Activated CD8-positive, alpha-beta memory T cell treated with anti-CD3 and anti-CD28 coated beads, Interleukin-2, amount 10 ng/mL, durations not matched to agents 7 days and 5 days (primary cell): ENCODE results near the gene NFE2L1. TPM values are rescaled to one million over a fixed set of nuclear protein-coding genes. Genes with fewer than 3 reads are reported as not detected.
"Not testable (repeated sequence)": the region's sequence is repeated elsewhere in the genome, so short reads cannot be mapped to it uniquely, and the experiment has no call there.

Experiments
- ATAC-seq: fragments of 150-1000 bp; cut with Tn5 transposase; one replicate; pipeline ENCODE4 v1.10.0; 2021; ENCODE audit warnings: moderate library complexity
- CTCF ChIA-PET: fragments of 350-600 bp; sonication (Branson Sonifier 250); formaldehyde crosslinking; loops from one replicate; lab custom pipeline; 2021; ENCODE audit warnings: antibody characterized with exemption; lab: Charles Lee
- DNase-seq: peaks from one replicate; pipeline ENCODE4 v3.0.0-alpha.2; 2020
- H3K27ac Mint-ChIP-seq: one replicate; pipeline ENCODE4 v1.8.0; 2021; ENCODE audit warnings: mild to moderate bottlenecking, mixed read lengths
- H3K27me3 Mint-ChIP-seq: one replicate; pipeline ENCODE4 v1.8.0; 2021; ENCODE audit warnings: mixed read lengths
- H3K36me3 Mint-ChIP-seq: one replicate; pipeline ENCODE4 v1.8.0; 2021; ENCODE audit warnings: mild to moderate bottlenecking, mixed read lengths
- H3K4me1 Mint-ChIP-seq: one replicate; pipeline ENCODE4 v1.8.0; 2021; ENCODE audit warnings: mixed read lengths
- H3K4me3 Mint-ChIP-seq: one replicate; pipeline ENCODE4 v1.8.0; 2021; ENCODE audit warnings: mild to moderate bottlenecking, moderate library complexity, mixed read lengths
- H3K9me3 Mint-ChIP-seq: one replicate; pipeline ENCODE4 v1.8.0; 2022; ENCODE audit warnings: low read depth, mixed read lengths
- total RNA-seq, 2 experiments: library from RNA; stranded (reverse); gene quantifications; one replicate each; pipeline ENCODE4 v1.2.3, GENCODE V29; 2021

NFE2L1 gene, protein sequence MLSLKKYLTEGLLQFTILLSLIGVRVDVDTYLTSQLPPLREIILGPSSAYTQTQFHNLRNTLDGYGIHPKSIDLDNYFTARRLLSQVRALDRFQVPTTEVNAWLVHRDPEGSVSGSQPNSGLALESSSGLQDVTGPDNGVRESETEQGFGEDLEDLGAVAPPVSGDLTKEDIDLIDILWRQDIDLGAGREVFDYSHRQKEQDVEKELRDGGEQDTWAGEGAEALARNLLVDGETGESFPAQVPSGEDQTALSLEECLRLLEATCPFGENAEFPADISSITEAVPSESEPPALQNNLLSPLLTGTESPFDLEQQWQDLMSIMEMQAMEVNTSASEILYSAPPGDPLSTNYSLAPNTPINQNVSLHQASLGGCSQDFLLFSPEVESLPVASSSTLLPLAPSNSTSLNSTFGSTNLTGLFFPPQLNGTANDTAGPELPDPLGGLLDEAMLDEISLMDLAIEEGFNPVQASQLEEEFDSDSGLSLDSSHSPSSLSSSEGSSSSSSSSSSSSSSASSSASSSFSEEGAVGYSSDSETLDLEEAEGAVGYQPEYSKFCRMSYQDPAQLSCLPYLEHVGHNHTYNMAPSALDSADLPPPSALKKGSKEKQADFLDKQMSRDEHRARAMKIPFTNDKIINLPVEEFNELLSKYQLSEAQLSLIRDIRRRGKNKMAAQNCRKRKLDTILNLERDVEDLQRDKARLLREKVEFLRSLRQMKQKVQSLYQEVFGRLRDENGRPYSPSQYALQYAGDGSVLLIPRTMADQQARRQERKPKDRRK
- total RNA-seq: 10 to 100 TPM; 56.1 to 80.8 TPM

GRCh38 chr17:48047741-48048383 is at the start of gene NFE2L1:
Gene NFE2L1 (plus strand): TSS chr17:48048359. CDS start chr17:48051119, 2,760 bp downstream.
- Mint-ChIP-seq H3K27me3 (no peaks in the 10 kb centered on the region), H3K27ac (peak within 1 kb of the TSS; percentile 96), H3K9me3 (no peaks in the 10 kb centered on the region), H3K4me1 (peaks cover 60% of the 10 kb centered on the region), H3K4me3 (peak within 1 kb of the TSS; percentile 98), H3K36me3 (peaks cover 26% of the 10 kb centered on the region)
- DNase-seq (peak; percentile 100), ATAC-seq (peak; percentile 95)
- CTCF ChIA-PET: interaction anchor here (0.8 to 10.7 kb wide), 19 partner anchors 10 to 101 kb away, joined by 3 to 99 read pairs (median 7); partner anchors contain the start of genes CBX1, CDK5RAP3 and COPZ2

- no peaks in the 10 kb centered on the region for H3K36me3 Mint-ChIP-seq
- H3K9me3 Mint-ChIP-seq: no peaks in the 10 kb centered on the region
- H3K4me3 Mint-ChIP-seq: no peak overlapping the region
- ATAC-seq: peak; percentile 43
- CTCF ChIA-PET: interaction anchor here (0.8 to 3.2 kb wide), 10 partner anchors 10 to 80 kb away, joined by 3 to 17 read pairs (median 3); partner anchors contain the start of gene CDK5RAP3
- H3K27ac Mint-ChIP-seq: no peak overlapping the region
- H3K27me3 Mint-ChIP-seq: peaks cover 15% of the 10 kb centered on the region
- peaks cover 20% of the 10 kb centered on the region for H3K4me1 Mint-ChIP-seq
- no peak for DNase-seq
Observed at GRCh38 chr17:47999582-47999981, 48.6 kb upstream of the NFE2L1 start.

DNA sequence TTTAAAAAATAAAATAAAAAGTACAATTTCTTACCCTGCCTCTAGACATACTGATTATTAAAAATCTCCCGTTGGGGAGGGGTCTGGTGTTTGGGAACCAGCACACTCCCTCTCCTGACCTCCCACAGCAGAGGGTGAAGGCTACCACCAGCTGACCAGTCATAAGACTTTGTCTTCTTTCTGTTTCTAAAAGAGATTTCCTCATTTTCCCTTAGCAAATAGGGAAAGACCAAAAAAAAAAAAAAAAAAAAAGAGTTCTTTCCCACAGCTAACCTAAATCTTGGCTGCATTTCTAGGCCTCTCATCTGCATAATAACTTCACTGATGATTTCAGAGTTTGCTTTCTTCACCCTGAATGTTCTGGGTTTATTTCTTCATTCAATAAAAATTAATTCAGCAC is 47.0 kb upstream of the NFE2L1 start:
- CTCF ChIA-PET: interaction anchor here (0.8 to 3.2 kb wide), 4 partner anchors 10 to 29 kb away, joined by 3 to 17 read pairs (median 4); no protein-coding TSS in a partner anchor
- no peaks in the 10 kb centered on the region for H3K36me3 Mint-ChIP-seq

DNA sequence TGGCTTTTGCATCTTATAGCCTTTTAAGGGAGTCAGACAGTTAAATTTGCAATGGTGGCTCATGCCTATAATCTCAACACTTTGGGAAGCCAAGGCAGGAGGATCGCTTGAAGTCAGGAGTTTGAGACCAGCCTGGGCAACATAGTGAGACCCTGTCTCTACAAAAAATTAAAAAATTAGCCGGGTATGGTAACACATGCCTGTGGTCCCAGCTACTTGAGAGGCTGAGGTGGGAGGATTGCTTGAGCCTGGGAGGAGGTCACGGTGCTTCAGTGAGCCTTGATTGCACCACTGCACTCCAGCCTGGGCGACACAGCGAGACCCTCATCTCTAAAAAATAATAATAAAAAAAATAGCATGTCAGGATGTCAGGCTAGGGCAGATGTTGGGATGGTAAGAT is 46.5 kb upstream of the NFE2L1 start:
- DNase-seq, ATAC-seq, H3K36me3 Mint-ChIP-seq, H3K9me3 Mint-ChIP-seq, H3K27ac Mint-ChIP-seq, H3K27me3 Mint-ChIP-seq, H3K4me3 Mint-ChIP-seq: not testable (repeated sequence)
- CTCF ChIA-PET: interaction anchor here (0.8 kb wide), 2 partner anchors 9 to 30 kb away, joined by 3 to 4 read pairs; no protein-coding TSS in a partner anchor
- peaks cover 36% of the 10 kb centered on the region for H3K4me1 Mint-ChIP-seq

More for the DNA sequence above, 47.0 kb upstream of the NFE2L1 start:
- no peak overlapping the region for H3K4me3 Mint-ChIP-seq
- ATAC-seq (no peak), DNase-seq (no peak)
- no peak overlapping the region for H3K27ac Mint-ChIP-seq
- H3K9me3 Mint-ChIP-seq: no peaks in the 10 kb centered on the region
- peaks cover 34% of the 10 kb centered on the region for H3K4me1 Mint-ChIP-seq
- H3K27me3 Mint-ChIP-seq: peaks cover 11% of the 10 kb centered on the region

GRCh38 chr17:48002266-48002915 is 45.8 kb upstream of the NFE2L1 start:
- Mint-ChIP-seq H3K36me3 (no peaks in the 10 kb centered on the region), H3K9me3 (no peaks in the 10 kb centered on the region), H3K27me3 (peaks cover 14% of the 10 kb centered on the region), H3K4me3 (no peak overlapping the region), H3K27ac (no peak overlapping the region), H3K4me1 (peaks cover 36% of the 10 kb centered on the region)
- DNase-seq: no peak
- CTCF ChIA-PET: interaction anchor here (2.1 to 2.9 kb wide), 2 partner anchors 16 to 24 kb away, joined by 7 to 10 read pairs; no protein-coding TSS in a partner anchor
- ATAC-seq: no peak

DNA sequence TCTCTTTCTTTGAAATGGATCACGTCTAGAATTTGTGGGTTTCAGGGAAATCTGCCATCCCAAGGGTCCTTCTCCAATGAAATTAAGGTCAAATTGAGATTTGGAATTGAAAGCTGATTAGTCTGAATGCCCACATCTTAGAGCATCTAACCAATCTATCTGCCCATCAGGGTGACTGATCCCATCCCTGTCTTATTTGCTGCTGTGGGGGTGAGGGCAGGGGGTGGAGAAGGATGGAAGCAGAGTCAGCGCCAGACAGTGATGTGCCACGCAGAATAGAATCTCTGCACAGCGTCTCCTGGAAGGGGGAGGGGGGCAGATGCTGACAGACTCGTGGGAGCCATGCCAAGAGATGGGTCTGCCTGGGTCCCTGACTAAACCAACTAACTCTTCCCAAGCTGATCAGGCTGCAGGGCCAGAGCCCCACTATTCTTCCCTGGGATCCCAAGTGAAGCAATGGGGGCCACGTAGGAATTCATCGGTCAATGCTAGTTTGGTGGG is 45.2 kb upstream of the NFE2L1 start:
- Mint-ChIP-seq H3K36me3 (no peaks in the 10 kb centered on the region), H3K9me3 (no peaks in the 10 kb centered on the region), H3K27me3 (peaks cover 14% of the 10 kb centered on the region), H3K4me3 (no peak overlapping the region), H3K4me1 (peaks cover 36% of the 10 kb centered on the region), H3K27ac (no peak overlapping the region)
- CTCF ChIA-PET: interaction anchor here (1.5 to 2.9 kb wide), 5 partner anchors 12 to 54 kb away, joined by 4 to 10 read pairs (median 7); partner anchors contain the start of gene CDK5RAP3
- DNase-seq (no peak), ATAC-seq (no peak)

GRCh38 chr17:48003417-48004151 is 44.6 kb upstream of the NFE2L1 start:
- DNase-seq: no peak
- Mint-ChIP-seq H3K4me1 (peaks cover 36% of the 10 kb centered on the region), H3K27me3 (peaks cover 17% of the 10 kb centered on the region)

DNA sequence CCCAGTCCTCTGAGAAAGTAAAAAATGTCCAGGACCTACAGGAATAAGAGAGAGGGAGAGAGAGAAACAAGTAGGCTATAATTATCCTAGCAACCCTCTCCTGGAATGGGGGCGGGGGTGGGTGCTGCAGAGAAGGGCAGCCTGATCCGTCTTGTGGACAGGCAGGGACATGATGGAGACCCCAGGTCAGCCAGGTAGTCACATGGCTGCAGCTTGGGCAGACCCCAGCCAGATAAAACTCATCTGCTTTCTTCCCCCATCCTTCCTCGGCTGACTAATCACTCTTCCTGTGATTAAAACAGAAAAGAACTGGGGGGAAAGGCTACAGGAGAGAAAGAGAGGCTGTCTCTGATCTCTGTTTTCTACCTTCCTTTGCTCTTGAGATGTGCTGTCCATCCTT is 43.2 kb upstream of the NFE2L1 start:
- Mint-ChIP-seq H3K36me3 (no peaks in the 10 kb centered on the region), H3K4me1 (peaks cover 36% of the 10 kb centered on the region), H3K27ac (no peak overlapping the region), H3K9me3 (no peaks in the 10 kb centered on the region), H3K4me3 (no peak overlapping the region), H3K27me3 (peaks cover 21% of the 10 kb centered on the region)
- ATAC-seq: no peak
- CTCF ChIA-PET: interaction anchor here (1.7 to 3.1 kb wide), 5 partner anchors 9 to 56 kb away, joined by 4 to 14 read pairs (median 8); partner anchors contain the start of gene CDK5RAP3
- DNase-seq: no peak

More at GRCh38 chr17:48003417-48004151, 44.6 kb upstream of the NFE2L1 start:
- Mint-ChIP-seq H3K36me3 (no peaks in the 10 kb centered on the region), H3K4me3 (no peak overlapping the region), H3K27ac (no peak overlapping the region), H3K9me3 (no peaks in the 10 kb centered on the region)
- CTCF ChIA-PET: interaction anchor here (1.5 to 2.9 kb wide), 5 partner anchors 11 to 54 kb away, joined by 4 to 10 read pairs (median 7); partner anchors contain the start of gene CDK5RAP3
- ATAC-seq: no peak

GRCh38 chr17:48006936-48007709 is 41.0 kb upstream of the NFE2L1 start:
- peaks cover 28% of the 10 kb centered on the region for H3K27me3 Mint-ChIP-seq
- ATAC-seq: no peak
- H3K27ac Mint-ChIP-seq: no peak overlapping the region
- DNase-seq: no peak
- CTCF ChIA-PET: interaction anchor here (0.8 to 3.1 kb wide), 4 partner anchors 11 to 60 kb away, joined by 3 to 14 read pairs (median 6); partner anchors contain the start of gene CDK5RAP3
- H3K4me1 Mint-ChIP-seq: peaks cover 46% of the 10 kb centered on the region
- no peaks in the 10 kb centered on the region for H3K9me3 Mint-ChIP-seq
- H3K36me3 Mint-ChIP-seq: no peaks in the 10 kb centered on the region
- H3K4me3 Mint-ChIP-seq: no peak overlapping the region

DNA sequence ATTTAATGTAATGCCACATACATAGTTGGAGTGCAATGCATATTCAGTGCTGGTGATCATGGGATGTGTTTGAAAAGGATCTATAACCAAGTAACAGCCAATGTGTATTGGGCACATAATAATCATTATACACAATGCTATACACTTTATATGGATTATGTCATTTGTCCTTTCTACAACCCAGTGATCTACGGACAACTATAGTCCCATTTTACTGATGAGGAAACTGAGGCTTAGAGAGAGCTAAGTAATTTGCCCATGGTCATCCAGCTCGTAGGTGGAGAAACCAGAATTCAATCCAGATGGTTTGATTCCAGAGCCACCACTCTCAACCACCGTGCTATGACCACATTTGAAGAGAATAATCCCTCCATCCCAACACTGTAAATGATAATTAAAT is 38.0 kb upstream of the NFE2L1 start:
- H3K4me1 Mint-ChIP-seq: peaks cover 24% of the 10 kb centered on the region
- no peak overlapping the region for H3K4me3 Mint-ChIP-seq
- no peak overlapping the region for H3K27ac Mint-ChIP-seq
- H3K36me3 Mint-ChIP-seq: no peaks in the 10 kb centered on the region
- no peaks in the 10 kb centered on the region for H3K9me3 Mint-ChIP-seq
- CTCF ChIA-PET: interaction anchor here (0.6 to 4.3 kb wide), 15 partner anchors 8 to 102 kb away, joined by 3 to 30 read pairs (median 9); partner anchors contain the start of gene CDK5RAP3
- peaks cover 36% of the 10 kb centered on the region for H3K27me3 Mint-ChIP-seq
- no peak for ATAC-seq
- no peak for DNase-seq
